NCI-H2107 treated with DMSO at 0.1 percent for 48 hours (cell line): ENCODE measurements around the gene TENM3.

Source experiments
- DNase-seq: peaks from one replicate; lab custom pipeline; 2025; ENCODE audit not compliant: unreplicated experiment; lab: John Stamatoyannopoulos, UW

The TENM3 gene

GRCh38 chr4:182495645-182496385 is 252.6 kb downstream of the TENM3 start:
- DNase-seq, result no peak

- DNase-seq, result no peak
Observed at GRCh38 chr4:182496408-182496807, 253.2 kb downstream of the TENM3 start.

- no peak for DNase-seq
Observed at GRCh38 chr4:182502064-182502463, 258.9 kb downstream of the TENM3 start.

- DNase-seq, result no peak
Observed at GRCh38 chr4:182504463-182504862, 261.3 kb downstream of the TENM3 start.

GRCh38 chr4:182507805-182508204 is 264.6 kb downstream of the TENM3 start:
- DNase-seq, result no peak

GRCh38 chr4:182510836-182511235 is 267.6 kb downstream of the TENM3 start:
- no peak for DNase-seq

- no peak for DNase-seq
Observed at GRCh38 chr4:182513587-182514291, 270.5 kb downstream of the TENM3 start.

- DNase-seq, result no peak
Observed at GRCh38 chr4:182518421-182518820, 275.2 kb downstream of the TENM3 start.

- no peak for DNase-seq
Observed at GRCh38 chr4:182519528-182519927, 276.3 kb downstream of the TENM3 start.

- no peak for DNase-seq
Observed at GRCh38 chr4:182521011-182521410, 277.8 kb downstream of the TENM3 start.

GRCh38 chr4:182528819-182529218 is 285.6 kb downstream of the TENM3 start:
- DNase-seq, result no peak

GRCh38 chr4:182530451-182530850 is 287.2 kb downstream of the TENM3 start:
- DNase-seq, result no peak

GRCh38 chr4:182531555-182532162 is 288.5 kb downstream of the TENM3 start:
- no peak for DNase-seq

GRCh38 chr4:182532441-182532840 is 289.2 kb downstream of the TENM3 start:
- no peak for DNase-seq

GRCh38 chr4:182533964-182534363 is 290.8 kb downstream of the TENM3 start:
- DNase-seq, result no peak

GRCh38 chr4:182536221-182536811 is 293.1 kb downstream of the TENM3 start:
- DNase-seq, result no peak

GRCh38 chr4:182537031-182537795 is 294.0 kb downstream of the TENM3 start:
- no peak for DNase-seq

GRCh38 chr4:182538031-182538430 is 294.8 kb downstream of the TENM3 start:
- DNase-seq, result no peak

GRCh38 chr4:182540496-182540895 is 297.3 kb downstream of the TENM3 start:
- DNase-seq, result no peak

- no peak for DNase-seq
Observed at GRCh38 chr4:182547435-182547834, 304.2 kb downstream of the TENM3 start.

GRCh38 chr4:182548156-182548555 is 305.0 kb downstream of the TENM3 start:
- no peak for DNase-seq
